ENCODE data around the gene MAPKBP1.
A peak's percentile ranks its signal among the peaks of the same experiment; 100 is the strongest.

MAPKBP1 gene

DNA sequence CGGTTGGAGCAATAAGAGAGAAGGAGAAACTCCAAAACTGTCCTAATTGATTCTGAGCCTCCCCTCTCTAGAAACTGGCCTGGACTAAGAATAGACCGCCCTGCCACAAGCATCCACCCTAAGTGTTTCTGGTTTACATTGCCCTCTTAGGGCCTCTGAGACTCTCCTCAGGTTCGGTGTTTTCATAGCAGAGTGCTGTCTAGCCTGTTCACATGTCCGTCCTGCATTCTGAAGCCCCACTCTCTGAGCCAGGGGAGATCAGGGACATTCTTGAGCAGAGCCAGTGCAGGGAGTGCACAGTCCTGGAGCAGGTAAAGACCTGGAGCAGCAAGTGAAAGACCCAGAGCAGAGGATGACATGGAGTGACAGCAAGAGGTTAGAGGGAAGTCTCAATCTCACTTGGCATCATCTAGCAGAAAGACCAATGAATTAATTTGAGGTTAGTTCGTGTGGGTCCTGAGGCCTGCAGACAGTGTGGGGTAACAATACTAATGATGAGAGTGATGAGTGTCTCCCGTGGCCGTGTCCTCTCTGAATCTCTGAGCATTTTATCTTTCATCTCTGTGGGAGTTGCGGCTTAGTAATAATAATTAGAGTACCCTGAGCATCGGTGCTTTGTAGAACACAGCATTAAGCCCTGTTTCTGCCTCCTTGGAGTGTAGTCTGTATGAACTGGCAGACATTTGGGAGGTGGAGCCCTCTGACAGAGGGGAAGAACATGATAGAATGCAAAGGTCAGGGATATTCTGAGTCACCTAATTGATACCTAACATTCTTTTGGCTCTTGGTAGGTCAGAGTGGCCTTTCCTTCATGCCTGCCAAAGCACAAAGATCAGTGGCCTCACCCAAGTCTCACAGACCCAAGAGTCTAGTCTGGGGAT, 24.6 kb downstream of the MAPKBP1 start:
- peaks cover 11 to 18% (median 14%) of the 10 kb centered on the region in 3 donors for H3K36me3 ChIP-seq
- H3K27ac ChIP-seq, result no peak overlapping the region
- H3K4me3 ChIP-seq, result no peak overlapping the region
- no peak for DNase-seq
- intact Hi-C loops (cut with DNase I; ENCODE audit: low total_unique reads), result no loop called here
- TF ChIP-seq, protein P1, sequence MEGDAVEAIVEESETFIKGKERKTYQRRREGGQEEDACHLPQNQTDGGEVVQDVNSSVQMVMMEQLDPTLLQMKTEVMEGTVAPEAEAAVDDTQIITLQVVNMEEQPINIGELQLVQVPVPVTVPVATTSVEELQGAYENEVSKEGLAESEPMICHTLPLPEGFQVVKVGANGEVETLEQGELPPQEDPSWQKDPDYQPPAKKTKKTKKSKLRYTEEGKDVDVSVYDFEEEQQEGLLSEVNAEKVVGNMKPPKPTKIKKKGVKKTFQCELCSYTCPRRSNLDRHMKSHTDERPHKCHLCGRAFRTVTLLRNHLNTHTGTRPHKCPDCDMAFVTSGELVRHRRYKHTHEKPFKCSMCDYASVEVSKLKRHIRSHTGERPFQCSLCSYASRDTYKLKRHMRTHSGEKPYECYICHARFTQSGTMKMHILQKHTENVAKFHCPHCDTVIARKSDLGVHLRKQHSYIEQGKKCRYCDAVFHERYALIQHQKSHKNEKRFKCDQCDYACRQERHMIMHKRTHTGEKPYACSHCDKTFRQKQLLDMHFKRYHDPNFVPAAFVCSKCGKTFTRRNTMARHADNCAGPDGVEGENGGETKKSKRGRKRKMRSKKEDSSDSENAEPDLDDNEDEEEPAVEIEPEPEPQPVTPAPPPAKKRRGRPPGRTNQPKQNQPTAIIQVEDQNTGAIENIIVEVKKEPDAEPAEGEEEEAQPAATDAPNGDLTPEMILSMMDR (IDR thresholded peaks at IDR 0.05), result no peak
- H3K27me3 ChIP-seq, result no peaks in the 10 kb centered on the region
- H3K9me3 ChIP-seq, result no peaks in the 10 kb centered on the region
- peaks cover 0 to 28% (median 14%) of the 10 kb centered on the region in 4 donors for H3K4me1 ChIP-seq

DNA sequence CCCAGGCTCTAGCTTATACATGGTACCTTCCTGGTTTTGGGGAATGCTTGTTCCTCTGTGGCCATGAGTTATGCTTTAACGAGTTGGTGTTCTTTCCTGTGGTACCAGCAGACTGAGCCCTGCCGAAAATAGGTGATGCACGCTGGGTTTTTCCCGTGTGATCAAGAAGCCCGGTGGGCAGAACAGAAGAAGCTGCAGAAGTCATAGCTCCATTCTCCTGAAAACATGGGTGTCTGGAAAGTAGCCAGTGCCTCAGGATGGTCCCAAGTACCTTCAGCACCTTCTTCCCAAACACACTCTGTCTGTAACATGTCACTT, 25.2 kb downstream of the MAPKBP1 start:
- Histone ChIP-seq H3K36me3 (peaks cover 11 to 22% (median 14%) of the 10 kb centered on the region in 3 donors), H3K4me1 (peaks cover 0 to 33% (median 14%) of the 10 kb centered on the region in 4 donors), H3K27me3 (no peaks in the 10 kb centered on the region), H3K9me3 (no peaks in the 10 kb centered on the region), H3K27ac (no peak overlapping the region), H3K4me3 (no peak overlapping the region)
- no peak for DNase-seq
- intact Hi-C loops (cut with DNase I; ENCODE audit: low total_unique reads), result no loop called here
- TF ChIP-seq, protein P1 (IDR thresholded peaks at IDR 0.05), result no peak

DNA sequence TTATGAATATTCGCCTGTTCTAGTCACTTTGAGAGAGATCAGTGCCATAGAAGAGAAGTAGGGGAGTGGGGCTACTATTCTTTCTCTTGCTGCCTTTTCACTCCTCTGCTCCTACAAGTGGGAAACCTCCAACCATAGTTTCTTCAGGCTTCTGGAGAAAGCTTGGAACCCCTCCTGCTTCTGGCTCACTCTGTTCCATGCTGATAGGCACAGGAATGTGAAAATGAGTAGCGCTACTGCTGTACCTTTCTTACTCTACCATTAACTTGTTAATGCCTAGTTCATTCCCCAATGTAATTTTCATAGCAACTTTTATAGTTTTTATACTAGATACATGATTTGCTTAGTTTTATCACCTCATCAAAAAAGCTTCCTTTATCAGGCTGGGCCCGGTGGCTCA, 26.9 kb downstream of the MAPKBP1 start:
- Histone ChIP-seq H3K36me3 (peaks cover 11 to 27% (median 14%) of the 10 kb centered on the region in 3 donors), H3K27me3 (no peaks in the 10 kb centered on the region), H3K27ac (no peak overlapping the region), H3K9me3 (no peaks in the 10 kb centered on the region), H3K4me3 (no peak overlapping the region), H3K4me1 (peaks cover 0 to 29% (median 17%) of the 10 kb centered on the region in 4 donors)
- DNase-seq, result no peak
- TF ChIP-seq, protein P1 (IDR thresholded peaks at IDR 0.05), result no peak
- intact Hi-C loops (cut with DNase I; ENCODE audit: low total_unique reads), result no loop called here

DNA sequence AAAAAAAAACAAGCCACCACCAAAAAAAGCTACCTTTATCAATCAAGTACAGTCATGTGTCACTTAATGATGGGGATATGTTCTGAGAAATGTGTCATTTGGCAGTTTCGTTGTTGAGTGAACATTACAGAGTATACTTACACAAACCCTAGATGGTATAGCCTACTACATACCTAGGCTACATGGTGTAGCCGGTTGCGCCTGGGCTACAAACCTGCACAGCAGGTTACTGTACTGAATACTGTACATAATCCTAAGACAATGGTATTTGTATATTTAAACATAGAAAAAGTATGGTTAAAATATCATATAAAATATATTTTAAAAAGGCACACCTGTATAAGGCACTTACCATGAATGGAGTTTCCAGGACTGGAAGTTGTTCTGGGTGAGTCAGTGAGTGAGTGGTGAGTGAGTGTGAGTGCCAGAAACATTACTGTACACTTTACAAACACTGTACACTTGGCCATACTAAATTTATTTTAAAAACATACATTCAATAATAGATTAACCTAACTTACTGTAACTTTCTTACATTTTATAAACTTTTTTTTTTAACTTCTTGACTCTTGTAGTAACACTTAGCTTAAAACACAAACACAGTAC, 27.7 kb downstream of the MAPKBP1 start:
- no peak overlapping the region for H3K4me3 ChIP-seq
- no peak for DNase-seq
- no peaks in the 10 kb centered on the region for H3K27me3 ChIP-seq
- H3K36me3 ChIP-seq, result peaks cover 11 to 27% (median 14%) of the 10 kb centered on the region in 3 donors
- H3K27ac ChIP-seq, result no peak overlapping the region
- peaks cover 0 to 26% (median 9%) of the 10 kb centered on the region in 4 donors for H3K4me1 ChIP-seq
- TF ChIP-seq, protein P1 (IDR thresholded peaks at IDR 0.05), result no peak
- intact Hi-C loops (cut with DNase I; ENCODE audit: low total_unique reads), result no loop called here
- H3K9me3 ChIP-seq, result no peaks in the 10 kb centered on the region

DNA sequence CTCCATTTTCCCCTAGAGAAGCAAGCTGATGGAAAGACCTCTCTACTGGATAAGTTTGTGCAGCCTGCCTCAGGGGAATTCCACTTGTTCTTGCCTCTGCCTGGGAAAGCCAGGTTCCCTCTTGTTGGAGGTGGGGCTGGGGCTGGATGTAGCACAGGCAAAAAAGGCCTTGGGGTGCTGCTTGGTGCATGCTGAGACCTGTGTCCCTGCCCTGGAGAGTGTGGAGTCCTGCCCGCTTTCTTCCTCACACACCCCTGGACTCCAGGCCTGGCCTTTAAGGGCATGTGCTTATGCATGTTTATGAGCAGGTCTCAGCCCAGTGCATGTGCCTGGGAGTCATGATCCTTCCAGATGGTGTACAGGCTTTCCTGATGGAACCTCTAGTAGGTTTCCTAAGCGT, 30.1 kb downstream of the MAPKBP1 start:
- Histone ChIP-seq H3K4me3 (no peak overlapping the region), H3K4me1 (peaks cover 0 to 21% (median 6%) of the 10 kb centered on the region in 4 donors), H3K27me3 (no peaks in the 10 kb centered on the region), H3K9me3 (no peaks in the 10 kb centered on the region), H3K27ac (peak overlapping the region; percentile 18 to 31), H3K36me3 (peaks cover 11 to 27% (median 14%) of the 10 kb centered on the region in 3 donors)
- TF ChIP-seq, protein P1 (IDR thresholded peaks at IDR 0.05), result no peak
- DNase-seq, result no peak
- intact Hi-C loops (cut with DNase I; ENCODE audit: low total_unique reads), result no loop called here

Data from tibial artery (tissue), 4 donors.